ENCODE data around the gene ATP6V0D1.
A peak's percentile ranks its signal among the peaks of the same experiment; 100 is the strongest.
"Not testable (repeated sequence)": the region's sequence is repeated elsewhere in the genome, so short reads cannot be mapped to it uniquely, and the experiment has no call there.

ATP6V0D1 gene

DNA sequence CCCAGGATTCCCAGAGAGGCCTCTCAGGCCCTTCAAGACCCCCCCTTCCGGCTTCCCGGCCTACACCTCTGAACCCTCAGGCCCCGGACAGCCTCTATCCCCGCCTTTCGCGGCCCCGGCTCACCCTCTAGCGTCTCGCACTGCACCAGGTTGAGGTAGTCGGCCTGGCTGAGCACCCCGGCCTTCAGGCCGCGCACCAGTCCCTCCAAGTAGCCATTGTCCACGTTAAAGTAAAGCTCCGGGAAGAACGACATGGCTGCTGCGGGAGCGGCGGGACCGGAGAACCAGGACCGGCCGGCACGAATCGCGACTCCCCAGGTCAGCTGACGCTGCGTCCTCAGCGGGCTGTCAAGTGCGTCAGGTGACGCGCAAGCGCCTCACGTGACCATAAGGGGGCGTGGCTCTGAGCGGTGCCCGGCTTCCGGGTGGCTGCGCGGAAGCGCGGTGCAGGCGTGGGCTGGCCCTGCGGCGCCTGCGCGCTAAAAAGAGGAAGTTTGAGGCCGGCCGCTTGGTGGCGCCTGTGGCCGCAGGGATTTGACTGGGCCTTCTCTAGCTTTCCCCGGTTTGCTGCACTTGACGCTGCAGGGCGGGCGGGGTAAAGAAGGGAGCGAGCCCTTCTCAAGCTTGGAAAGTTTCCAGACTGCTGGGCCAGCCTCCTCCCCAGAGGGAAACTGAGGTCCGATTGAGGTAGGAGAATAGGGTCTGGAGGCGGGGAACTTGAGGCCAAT, at the start of gene ATP6V0D1:
Gene ATP6V0D1 (minus strand): TSS at position 325 of the 728 bp plus-strand sequence. CDS start 71 bp downstream, at position 254.
- H3K4me3 ChIP-seq (ENCODE audit: low read depth, low read length): peak within 1 kb of the TSS; percentile 96

DNA sequence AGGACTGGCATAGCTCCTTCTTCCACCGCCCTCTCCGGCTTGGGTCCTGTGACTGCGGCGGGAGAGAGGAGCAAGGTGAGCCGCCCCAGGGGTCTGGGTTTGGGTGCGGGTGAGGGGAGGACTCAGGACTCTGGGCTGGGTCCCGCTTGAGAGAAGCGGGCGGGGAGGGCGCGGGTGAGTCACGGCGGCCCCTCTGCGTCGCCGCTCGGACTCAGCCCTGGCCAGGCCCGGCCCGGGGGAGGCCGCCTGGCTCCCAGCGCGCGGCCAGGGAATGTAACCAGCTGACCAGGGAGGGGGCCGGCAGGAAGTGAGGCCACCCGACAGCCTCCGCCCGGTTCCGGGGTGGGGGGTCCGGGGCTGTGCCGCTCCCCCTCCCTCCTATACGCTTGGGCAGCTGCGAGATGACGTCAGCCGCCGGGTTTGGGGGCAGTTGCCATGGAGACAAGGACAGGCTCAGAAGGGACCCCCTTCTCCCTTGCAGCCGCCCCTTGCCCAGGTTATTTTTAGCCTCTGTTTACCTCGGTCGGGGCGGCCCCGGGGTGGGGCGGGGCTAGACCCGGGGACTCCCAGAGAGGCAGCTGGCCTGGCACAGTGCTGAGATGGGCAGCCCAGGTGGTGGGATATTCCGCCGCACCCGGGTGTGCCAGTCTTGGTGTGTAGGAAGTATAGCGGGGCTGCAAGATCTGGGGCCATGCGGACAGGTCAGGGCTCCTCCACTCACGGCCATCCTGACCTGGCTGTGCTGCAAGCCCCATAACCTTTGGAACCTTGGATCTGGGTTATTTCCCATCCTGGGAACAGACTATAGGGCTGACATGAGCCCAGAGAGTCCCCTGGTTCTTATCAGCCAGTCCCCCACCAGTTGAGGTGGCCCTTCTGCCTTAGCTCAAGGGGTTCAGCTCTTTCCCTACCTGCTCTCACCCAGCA, 49.3 kb upstream of the ATP6V0D1 start:
- H3K4me3 ChIP-seq (ENCODE audit: low read depth, low read length): peak overlapping the region; percentile 14

DNA sequence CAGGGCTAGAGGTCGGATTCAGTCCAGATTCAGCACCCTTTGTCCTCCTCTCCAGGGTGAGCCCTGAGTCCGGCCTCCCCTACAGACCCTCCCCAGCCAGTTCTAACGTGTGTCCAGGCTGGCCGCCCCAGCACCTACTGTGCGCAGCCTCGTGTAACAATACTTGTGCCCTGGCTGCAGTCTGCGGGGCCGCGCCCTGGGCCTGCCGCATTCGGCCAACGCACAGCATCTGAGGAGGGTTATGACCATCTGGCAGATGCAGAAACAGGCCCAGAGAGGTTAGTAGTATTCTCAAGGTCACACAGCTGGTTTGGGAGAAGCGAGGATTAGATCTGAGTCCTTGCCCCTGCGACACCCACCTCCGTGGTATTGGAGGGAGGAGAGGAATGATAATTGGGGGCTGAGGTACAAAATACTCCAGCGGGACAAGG, 48.6 kb upstream of the ATP6V0D1 start:
- peak overlapping the region; percentile 43 for H3K4me3 ChIP-seq (ENCODE audit: low read depth, low read length)

DNA sequence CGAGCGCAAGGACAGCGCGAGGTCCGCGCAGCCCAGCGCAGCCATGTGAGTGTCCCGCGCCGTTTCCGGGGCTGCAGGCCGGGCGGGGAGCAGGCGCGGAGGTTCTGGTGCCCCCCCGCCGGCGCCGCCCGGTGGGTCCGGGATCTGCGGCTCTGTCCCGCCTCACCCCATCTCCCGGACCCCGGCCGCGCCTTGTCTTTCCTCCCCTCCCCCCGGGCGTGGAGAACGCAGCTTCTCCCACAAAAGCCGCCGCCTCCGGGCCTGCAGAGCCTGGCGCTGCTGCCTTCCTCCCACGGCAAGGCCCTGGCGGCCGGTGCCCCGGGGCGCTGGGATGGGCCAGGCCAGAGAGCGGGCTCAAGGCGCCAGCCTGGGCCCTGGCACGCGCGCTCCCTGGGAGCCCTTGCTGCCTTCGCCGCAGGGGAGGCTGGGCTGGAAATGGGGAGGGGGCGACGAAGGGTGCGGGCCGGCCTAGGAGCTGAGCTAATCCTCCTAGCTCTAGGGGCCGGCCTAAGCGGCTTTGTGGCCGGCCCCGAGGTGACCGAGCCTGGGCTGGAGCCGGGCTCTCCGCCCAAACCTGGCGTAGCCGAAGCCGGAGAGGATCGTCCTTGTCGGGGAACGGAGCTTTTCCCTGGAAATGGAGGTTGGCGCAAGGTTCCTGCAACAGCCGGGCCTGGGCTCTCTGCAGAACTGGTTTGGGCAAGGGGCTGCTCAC, 48.1 kb upstream of the ATP6V0D1 start:
- peak overlapping the region; percentile 43 for H3K4me3 ChIP-seq (ENCODE audit: low read depth, low read length)

DNA sequence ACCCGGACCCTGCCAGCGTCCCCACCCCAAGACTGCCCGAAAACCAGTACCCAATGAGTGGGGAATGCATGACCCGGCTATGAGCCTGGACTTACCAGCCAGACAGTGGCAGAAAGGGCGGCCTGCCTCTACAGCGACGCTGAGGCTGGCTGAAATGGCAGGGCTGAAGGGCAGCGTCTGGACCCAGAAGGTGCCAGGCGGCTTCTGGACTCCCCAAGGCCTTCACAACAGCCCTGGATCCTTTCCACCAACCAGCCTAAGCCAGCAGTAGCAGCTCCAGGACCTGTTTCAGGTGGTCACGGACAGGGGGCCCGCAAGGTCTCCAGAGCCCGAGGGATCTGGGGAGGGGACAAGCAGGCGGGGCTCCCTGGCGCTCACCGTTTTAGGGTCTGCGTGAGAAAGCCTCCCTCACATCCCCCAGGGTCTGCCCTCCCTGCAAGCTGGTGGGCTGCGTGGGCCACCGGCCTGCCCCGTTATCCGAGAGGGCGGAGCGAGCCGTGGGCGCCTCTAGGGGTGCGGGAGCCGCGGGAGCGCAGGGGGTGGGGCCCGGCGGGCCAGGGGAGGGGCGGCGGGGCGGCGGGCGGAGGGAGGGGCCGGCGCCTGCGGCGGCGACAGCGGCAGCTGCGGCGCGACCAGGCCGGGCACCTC, 47.4 kb upstream of the ATP6V0D1 start, which contains the start of gene RIPOR1:
Gene RIPOR1 (plus strand): TSS at position 608 of the 648 bp plus-strand sequence. CDS start 9,618 bp downstream, outside the sequence.
- H3K4me3 ChIP-seq (ENCODE audit: low read depth, low read length): peak within 1 kb of the TSS; percentile 43

DNA sequence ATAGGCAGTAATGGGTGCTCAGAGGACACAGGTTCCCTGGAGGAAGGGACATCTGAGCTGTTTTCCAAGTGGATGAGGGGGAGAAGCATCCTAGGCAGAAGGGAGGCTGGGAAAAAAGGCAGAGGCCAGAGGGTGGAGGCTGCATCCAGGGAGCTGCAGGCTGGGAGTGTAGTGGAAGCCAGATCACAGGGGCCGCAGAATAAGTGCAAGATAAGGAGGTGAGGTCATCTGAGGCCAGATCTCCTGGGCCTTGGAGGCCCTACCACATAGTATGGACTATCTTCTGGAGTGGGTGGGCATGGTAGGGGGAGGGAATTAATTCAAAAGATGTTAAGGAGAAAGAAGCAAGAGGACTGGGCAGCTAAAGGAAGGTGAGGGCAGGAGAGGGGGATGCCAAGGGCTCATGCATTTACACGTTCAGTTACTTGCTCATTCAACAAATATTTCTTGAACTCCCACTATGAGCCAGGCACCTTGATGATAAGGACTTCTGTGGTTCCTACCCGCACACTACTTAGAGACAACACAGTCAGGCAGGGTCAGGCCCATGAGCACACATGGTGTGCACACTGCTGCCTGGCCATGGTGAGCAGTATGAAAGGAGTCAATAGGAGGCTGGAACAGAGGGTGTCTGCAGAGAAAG, 45.3 kb upstream of the ATP6V0D1 start:
- no peak overlapping the region for H3K4me3 ChIP-seq (ENCODE audit: low read depth, low read length)

DNA sequence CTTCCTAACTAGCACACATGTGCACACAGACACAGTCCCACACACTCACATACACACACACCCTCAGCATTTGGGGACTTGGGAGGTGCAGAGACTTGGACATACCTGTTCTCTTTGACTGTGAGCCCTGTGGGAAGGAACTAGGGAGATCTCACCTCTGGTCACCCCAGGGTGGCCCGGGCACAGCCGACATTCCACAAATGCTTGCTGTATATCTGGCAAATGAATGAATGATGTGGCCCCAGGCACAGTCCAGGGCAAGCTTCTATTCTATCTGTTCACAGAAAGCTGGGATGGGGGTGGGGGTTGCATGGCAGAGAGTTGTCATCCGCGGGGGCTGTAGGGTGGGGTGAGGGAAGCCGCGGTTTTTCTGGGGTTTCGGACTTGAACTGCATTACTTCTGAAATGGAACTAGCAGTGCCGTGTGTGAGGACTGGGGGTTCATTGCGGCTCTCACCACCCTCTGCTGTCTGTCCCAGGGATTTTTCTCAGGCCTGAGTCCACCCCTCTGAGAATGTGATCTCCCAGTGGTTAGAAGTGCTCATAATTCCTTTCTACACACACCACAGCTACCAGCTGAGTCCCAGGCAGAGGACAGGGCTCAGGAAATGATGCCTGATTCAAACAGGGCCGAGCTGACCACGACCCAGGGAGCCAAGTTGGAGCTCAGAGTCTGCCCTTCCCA, 44.4 kb upstream of the ATP6V0D1 start:
- H3K4me3 ChIP-seq (ENCODE audit: low read depth, low read length): no peak overlapping the region

DNA sequence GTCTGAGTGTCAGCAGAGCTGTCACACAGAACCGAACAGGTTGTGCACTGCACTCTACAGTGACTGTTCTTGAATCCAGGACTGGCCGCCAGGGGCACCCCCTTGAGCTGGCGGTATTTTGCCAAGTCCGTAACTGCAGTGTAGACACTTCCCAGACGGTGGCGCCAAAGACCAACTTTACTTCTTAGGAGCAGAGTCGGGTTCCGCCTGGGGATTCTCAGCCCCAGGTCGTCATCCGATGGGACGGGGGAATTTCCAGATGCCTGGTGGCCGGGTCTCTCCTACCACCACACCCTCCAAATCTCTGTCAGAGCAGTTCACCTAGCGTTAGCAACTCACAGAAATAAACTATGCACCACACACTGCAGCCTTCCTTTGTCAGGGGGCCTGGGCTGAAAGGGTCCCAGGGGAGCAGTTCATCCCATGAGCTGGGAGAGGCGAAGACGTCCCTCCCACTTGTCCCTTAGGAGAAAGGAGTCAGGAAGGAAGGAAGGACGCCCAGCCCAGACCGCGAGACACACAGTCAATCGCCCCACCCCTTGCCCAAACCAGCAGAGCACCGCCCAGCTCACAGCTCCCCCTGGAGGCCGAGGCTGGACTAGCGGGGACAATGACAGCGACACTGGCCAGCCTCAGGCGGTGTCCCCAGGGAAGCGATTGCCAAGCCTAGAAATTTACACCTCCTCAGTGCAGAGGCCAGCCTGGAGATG, 40.3 kb upstream of the ATP6V0D1 start:
- peak overlapping the region; percentile 47 for H3K4me3 ChIP-seq (ENCODE audit: low read depth, low read length)

DNA sequence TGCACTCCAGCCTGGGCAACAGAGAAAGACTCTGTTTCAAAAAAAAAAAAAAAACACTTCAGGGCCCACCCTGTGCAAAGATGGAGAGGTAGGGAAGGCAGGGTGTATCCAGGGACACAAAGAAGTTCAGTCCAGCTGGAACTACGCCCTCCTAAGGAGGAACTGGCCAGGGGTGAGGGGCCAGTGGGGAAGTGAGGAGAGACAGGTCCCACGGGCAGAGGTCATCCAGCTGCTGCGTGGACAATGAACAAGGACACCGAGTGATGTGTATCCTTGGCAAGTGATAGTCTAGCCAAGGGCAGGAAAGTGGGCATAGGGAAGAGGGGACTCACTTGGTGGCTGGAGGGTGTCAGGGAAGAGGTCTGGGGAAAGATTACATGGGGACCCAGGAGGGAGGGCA, 38.3 kb upstream of the ATP6V0D1 start:
- no peak overlapping the region for H3K4me3 ChIP-seq (ENCODE audit: low read depth, low read length)

DNA sequence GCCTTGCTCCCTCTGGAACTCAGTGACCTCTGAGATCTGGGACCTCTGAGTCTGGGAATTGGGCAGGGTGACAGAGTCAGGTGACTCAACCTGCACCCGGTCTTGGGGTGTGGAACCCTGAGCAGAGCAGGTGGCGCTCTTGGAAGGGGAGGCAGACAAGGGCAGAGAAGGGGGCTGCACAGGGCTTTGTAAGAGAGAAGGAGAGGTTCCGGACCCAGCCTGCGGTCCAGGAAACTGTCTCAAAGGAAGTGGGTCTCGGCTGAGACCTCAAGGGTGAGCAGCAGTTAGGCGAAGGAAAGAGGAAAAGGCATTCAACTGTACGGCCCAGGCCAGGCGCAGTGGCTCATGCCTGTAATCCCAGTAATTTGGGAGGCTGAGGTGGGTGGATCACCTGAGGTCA, 37.7 kb upstream of the ATP6V0D1 start:
- H3K4me3 ChIP-seq (ENCODE audit: low read depth, low read length): no peak overlapping the region

DNA sequence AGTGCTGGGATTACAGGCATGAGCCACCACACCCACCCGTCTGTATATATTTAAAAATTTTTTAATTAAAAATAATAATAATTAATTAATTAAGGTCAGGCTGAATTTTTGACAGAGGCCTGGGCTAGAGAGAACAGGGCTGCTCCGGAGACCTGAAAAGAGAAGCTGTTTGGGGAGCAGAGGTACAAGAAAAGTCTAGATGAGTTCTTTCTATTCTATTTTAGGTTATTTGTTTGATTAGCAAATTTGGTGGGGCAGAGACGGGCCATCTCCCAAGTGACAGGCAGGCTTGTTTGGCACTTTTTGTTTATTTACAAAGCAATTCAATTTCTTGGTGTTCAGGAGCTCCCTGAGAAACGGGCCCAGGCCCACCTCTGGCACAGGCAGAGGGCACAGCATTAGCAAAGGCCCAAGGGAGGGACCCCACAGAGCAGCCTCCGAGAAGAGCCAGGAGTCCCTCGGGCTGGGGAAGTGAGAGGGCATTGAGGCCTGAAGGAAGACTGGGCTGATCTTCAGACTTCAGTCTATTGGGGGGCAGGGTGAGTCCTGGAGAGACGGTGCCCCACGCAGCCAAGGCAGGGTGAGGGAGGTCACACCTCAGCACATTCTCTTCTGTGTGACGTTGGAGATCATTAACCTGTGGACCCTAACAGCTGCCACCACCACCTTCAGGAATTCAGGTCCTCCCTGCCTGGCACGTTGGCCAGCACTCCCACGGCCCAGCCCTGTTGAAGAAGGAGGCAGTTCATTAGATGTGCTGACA, 36.9 kb upstream of the ATP6V0D1 start:
- H3K4me3 ChIP-seq (ENCODE audit: low read depth, low read length): no peak overlapping the region

DNA sequence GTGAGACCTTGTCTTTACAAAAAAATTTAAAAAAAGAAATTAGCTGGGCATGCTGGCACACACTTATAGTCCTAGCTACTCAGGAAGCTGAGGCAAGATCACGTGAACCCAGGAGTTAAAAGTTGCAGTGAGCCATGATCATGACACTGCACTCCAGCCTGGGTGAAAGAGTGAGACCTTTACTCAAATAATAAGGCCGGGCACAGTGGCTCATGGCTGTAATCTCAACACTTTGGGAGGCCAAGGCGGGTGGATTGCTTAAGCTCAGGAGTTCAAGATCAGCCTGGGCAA, 36.1 kb upstream of the ATP6V0D1 start:
- no peak overlapping the region for H3K4me3 ChIP-seq (ENCODE audit: low read depth, low read length)

DNA sequence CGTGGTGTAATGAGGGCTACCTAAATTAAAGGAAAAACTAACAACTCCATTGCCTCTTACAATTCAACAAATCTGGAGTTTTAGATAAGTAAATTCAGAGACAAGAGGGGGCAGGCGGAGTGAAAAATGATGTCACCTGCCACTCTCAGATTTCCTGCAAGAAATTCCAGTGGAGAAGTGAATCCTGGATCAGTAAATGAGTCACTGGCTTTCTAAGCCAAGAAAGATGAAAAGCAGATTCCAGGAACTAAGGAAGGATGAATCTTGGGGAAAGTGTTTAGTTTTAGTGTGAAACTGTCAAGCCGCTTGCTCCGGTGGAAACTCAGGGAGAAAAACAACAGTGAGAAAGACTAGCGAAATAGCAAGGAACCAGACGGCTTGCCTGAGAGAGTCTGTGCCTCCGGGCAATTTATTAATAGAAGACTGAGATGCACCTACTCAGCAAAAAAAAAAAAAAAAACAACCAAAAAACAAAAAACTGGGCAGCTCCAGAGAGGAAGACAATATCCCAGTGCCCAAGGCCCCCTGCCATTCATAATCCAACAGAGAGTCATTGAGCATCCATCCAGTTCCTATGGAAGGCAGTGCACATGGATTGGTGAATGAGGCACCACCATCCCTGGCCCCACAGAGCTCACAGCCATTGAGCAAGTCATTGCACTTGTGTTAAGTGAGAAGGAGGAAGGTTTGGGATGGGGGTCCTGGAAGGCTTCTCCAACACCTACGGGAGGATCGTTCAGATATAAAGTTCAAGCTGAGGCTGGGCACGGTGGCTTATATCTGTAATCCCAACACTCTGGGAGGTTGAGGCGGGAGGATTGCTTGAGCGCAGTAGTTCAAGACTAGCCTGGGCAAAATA, 35.6 kb upstream of the ATP6V0D1 start:
- no peak overlapping the region for H3K4me3 ChIP-seq (ENCODE audit: low read depth, low read length)

DNA sequence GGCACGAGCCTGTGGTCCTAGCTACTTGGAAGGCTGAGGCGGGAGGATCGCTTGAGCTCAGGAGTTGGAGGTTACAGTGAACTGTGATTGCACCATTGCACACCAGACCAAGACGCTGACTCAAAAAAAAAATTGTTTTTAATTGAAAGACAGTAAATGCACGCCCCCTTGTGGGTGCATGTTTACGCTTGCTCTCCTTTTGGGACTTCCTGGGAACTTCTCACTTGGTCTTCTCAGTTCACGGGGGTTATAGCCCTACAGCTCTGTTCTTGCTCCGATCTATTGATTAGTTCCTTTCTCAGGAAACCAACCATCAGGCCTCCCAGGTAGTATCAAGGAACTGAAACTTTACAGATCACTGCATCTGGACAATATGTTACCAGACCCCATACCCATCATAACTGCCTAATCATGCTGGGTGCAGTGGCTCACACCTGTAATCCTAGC, 33.4 kb upstream of the ATP6V0D1 start:
- H3K4me3 ChIP-seq (ENCODE audit: low read depth, low read length): no peak overlapping the region

DNA sequence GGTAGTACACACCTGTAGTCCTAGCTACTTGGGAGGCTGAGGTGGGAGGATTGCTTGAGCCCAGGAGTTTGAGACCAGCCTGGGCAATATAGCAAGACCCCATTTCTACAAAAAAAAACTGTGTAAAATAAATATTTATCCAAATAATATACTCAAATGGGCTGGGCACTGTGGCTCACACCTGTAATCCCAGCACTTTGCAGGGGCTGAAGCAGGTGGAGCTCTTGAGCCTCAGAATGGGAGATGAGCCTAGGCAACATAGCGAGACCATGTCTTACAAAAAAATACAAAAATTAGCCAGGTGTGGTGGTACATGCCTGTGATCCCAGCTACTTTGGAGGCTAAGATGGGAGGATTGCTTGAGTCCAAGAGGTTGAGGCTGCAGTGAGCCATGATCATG, 32.9 kb upstream of the ATP6V0D1 start:
- not testable (repeated sequence) for H3K4me3 ChIP-seq (ENCODE audit: low read depth, low read length)

DNA sequence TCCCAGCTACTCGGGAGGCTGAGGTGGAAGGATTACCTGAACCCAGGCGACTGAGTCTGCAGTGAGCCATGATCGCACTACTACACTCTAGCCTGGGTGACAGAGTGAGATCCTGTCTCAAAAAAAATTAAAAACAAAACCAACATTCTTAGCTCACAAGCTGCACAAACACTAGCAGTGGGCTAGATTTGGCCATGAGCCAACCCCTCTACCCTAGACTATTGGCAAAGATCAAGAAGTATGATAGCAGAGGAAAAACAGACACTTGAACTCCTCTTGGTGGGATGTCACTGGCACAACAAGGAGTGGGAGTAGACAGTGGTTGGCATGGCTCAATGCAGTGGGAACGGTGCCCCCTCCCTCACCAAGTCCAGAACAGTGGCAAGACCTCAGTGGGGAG, 28.1 kb upstream of the ATP6V0D1 start:
- no peak overlapping the region for H3K4me3 ChIP-seq (ENCODE audit: low read depth, low read length)

DNA sequence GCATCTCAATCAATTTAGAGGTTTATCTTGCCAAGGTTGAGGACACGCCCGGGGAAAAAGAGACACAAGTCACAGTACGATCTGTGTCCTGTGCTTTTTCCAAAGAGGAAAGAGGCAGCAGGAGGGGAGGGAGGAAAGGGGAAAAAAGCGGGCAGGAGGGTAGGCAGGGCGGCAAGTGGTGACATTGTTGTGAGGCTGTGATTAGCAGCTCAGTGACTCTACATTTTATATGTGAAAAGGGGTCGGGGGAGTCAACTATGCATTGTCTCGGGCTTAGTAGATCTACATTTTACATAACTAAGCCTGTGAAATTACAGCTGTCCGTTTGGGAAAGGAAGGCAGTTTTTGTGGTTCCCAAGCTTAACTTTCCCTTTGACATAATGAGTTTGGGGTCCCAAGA, 25.5 kb upstream of the ATP6V0D1 start:
- H3K4me3 ChIP-seq (ENCODE audit: low read depth, low read length): no peak overlapping the region
